ENCODE data around the gene FBN3.
"Not testable (repeated sequence)": the region's sequence is repeated elsewhere in the genome, so short reads cannot be mapped to it uniquely, and the experiment has no call there.

The FBN3 gene

GRCh38 chr19:8046569-8047165 lies 102.7 kb downstream of the FBN3 start:
- no peak for DNase-seq

DNA sequence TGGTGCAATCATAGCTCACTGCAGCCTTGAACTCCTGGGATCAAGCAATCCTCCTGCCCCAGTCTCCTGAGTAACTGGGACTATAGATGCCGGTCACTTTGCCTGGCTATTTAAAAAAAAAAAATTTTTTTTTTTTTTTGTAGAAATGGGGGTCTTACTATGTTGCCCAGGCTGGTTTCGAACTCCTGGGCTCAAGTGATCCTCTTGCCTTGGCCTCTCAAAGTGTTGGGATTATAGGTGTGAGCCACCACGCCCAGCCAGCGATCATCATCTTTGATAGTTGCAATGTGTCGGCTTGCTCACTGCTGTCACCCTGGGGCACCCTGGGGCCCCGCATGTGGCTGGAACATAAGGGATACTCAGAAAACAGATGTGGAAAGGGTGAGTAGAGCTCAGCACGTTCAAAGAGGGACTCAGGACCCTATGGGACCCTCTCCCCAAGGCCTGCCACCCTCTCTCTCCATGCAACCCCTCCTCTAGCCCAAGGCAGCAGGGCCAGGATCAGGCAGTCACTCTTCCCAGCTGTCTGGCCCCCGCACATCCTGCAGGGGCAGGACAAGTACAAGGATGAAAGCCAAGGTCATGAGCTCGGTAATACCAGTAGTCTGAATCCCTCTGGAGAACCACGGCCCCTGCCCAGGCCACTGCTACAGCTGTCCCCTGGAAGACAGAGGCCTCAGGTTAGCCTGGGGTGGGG lies 103.4 kb downstream of the FBN3 start:
- no peak for DNase-seq

DNA sequence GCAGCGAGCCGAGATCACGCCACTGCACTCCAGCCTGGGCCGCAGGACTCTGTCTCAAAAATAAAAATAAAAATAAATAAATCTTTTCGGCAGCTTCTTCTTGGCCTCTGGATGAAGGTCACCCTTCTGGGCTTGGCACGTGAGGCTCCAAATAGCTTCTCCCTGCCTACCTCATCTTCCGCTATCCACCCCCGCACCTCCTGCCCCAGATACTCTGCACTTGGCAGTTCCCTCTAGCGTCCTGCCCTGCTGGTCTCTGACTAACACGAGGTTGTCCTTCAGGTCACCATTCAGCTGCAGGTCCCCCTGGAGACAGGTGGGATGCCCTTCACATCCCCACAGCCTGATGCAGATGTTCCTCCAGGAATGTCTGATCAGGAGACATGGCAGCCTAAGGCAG lies 105.4 kb downstream of the FBN3 start:
- no peak for DNase-seq

DNA sequence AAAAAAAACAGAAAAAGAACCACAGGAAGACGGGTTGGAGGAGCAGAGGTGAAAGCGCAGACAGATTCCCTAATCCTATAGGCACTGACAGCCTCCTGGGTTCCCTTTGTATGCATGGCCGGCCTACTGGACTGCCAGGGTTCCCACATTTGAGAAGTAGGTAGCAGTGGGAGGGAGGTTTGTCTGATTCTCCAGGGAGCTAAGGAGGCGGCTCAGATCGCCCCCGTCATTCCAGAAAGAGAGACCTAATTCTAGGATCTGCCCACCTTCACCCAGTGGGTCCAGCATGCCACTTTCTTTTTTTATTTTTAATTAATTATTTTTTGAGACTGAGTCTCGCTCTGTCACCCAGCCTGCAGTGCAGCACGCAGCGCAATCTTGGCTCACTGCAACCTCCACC lies 106.5 kb downstream of the FBN3 start:
- no peak for DNase-seq

DNA sequence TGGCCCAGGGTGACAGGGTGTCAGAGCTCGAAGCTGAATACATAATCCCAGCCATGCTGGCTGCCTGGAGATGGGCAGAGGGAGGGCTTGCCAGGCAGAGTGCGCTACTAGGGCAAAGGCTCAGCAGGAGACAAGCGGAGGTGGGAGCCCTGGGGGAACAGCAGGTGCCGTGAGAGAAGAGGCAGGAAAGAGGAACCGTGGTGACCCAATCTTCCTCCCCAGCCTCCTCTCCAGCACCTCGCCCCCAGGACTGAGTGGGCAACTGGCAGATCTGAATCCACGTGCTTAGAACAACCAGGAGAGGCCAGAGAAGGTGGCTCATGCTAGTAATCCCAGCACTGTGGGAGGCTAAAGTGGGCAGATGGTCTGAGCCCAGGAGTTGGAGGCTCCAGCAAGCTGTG lies 107.9 kb downstream of the FBN3 start:
- no peak for DNase-seq

DNA sequence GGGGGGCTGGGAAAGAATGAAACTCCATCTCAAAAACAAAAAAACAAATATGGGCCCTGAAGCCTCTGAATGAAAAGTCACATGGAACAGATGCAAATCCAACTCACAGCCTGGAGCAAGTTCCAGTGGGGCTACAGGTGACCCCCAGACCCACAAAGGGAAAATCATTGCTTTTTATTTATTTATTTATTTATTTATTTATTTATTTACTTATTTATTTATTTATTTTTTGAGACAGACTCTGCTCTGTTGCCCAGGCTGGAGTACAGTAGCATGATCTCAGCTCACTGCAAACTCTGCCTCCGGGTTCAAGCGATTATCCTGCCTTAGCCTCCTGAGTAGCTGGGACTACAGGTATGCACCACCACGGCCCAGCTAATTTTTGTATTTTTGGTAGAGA lies 110.2 kb downstream of the FBN3 start:
- no peak for DNase-seq

GRCh38 chr19:8038815-8039214 lies 110.6 kb downstream of the FBN3 start:
- DNase-seq, result no peak

DNA sequence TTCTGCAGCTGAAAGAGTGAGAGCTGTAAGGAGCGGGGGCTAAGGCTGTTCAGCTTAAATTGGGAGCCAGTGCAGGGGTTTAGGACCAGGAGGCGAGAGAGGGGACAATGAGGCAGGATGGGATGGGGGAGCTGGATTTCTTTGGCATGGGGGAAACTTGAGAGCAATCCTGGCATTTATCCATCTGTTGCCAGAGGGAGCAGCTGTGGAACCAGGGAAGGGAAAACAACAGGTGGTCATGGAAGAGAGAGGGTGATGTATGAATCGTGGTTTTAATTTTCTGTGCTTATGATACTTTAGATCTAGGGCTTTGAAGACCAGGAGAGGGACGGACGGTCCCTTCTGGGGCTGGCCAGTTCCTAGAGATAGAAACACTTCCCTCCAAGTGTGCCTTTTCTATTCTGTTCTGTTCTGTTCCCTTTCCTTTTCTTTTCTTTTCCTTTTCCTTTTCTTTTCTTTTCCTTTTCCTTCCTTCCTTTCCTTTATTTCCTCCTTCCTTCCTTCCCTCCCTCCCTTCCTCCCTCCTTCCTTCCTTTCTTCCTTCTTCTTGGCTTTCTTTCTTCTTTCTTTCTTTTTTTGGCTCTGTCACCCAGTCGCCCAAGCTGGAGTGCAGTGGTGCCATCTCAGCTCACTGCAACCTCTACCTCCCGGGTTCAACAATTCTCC lies 112.8 kb downstream of the FBN3 start:
- DNase-seq, result no peak

GRCh38 chr19:8034178-8034525 lies 115.2 kb downstream of the FBN3 start:
- DNase-seq, result no peak

DNA sequence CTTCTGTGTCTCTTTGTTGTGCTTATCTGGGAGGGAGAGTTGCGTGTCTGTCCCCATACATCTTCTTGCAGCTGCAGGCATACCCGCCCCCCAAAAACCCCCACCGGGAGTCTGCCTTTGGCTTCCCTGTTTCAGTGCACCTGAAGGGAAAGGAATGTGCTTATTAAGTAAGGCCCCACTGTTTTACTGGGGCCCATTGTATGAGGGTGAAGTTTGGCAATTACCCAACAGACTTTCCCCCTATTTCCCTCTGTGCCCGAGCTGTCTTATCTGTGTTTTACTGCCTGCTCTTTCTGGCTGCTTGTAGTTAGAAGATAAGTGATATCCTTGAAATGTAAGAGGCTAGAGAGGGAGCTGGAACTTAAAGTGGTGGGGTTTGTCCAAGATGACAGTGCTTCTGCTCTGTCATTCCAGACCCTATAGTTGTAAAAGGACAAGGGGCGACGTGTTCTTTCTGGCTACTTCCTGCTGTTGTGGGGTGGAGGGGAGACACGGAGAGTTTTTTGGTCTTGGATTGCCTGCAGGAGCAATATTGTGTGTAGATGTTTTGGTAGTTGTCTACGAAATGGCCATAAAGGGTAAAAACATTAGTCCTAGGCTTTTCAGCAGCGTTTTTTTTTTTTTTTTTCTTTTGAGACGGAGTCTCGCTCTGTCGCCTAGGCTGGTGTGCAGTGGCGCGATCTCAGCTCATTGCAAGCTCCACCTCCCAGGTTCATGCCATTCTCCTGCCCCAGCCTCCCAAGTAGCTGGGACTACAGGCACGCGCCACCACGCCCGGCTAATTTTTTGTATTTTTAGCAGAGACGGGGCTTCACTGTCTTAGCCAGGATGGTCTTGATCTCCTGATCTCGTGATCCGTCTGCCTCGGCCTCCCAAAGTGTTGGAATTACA lies 115.9 kb downstream of the FBN3 start:
- not testable (repeated sequence) for DNase-seq

GRCh38 chr19:8030960-8031359 lies 118.4 kb downstream of the FBN3 start:
- DNase-seq, result no peak

DNA sequence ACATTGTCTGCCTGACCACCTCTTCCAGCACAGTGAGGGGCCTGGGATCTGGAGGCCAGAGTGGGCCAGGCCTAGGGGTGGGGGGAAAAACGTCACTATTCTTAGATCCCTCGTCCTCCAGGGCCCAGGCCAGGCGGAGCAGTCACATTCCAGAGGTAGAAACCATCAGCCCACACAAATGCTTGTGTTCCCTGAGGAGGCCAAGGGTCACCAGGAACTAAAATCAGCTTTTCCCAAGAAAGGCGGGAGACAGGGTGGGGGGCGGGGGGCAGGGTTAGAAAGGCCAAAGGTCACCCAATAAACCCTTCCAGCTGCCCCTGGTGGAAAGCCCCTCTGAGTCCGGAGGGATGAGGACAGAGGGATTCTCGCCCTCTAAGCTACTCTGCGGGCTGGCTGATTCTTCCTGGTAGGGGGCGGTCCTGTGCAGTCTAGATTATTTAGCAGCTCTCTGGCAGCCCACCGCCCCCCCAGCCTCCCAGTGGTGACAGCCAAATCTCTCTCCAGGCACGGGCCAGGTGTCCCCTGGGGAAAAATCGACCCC lies 120.4 kb downstream of the FBN3 start:
- DNase-seq, result peak; percentile 29

DNA sequence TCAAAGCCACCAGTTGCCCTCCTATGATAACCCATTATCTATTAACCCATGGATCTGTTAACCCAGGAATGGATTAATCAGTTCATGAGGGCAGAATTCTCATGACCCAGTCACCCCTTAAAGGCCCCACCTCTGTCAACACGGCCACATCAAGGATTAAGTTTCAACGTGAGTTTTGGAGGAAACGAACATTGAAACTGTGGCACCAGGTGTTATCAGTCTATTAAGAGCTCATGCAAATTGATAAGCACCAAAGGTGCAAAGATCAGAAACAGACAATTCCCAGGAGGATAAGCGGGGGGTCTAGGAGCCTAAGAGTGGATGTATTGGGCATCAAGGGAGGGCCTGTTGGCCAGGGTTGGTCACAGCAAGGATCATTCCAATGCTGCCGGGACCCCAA lies 124.1 kb downstream of the FBN3 start:
- DNase-seq, result no peak

GRCh38 chr19:8024256-8024655 lies 125.1 kb downstream of the FBN3 start:
- not testable (repeated sequence) for DNase-seq

GRCh38 chr19:8023371-8023770 lies 126.0 kb downstream of the FBN3 start:
- no peak for DNase-seq

GRCh38 chr19:8022275-8022674 lies 127.1 kb downstream of the FBN3 start:
- DNase-seq, result no peak

- no peak for DNase-seq
Measured at GRCh38 chr19:8021374-8021773, 128.0 kb downstream of the FBN3 start.

- DNase-seq, result no peak
Measured at GRCh38 chr19:8020681-8021080, 128.7 kb downstream of the FBN3 start.

GRCh38 chr19:8017808-8018207 lies 131.6 kb downstream of the FBN3 start:
- no peak for DNase-seq

All from fibroblast of skin of right biceps (primary cell).